ENCODE results near the gene BTD.

BTD gene

DNA sequence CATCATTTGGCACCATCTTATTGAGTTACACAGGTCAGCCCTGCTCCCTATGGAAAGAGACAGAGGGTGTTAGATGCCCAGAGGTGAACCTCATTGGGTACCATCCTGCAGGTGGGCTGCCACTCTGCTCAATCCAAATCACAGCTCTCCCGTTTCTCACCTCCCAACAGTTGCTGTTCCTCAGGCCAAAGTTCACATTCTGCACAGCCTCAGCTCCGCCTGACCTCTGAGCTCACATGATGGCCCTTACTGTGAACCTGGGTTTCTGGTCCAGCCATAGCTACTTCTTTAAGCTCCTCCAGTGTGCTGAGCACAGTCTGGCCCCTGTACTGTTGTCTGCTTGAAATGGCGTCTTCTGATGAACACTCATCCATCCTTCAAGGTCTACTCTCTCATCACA lies 47.8 kb downstream of the BTD start:
- Histone ChIP-seq H3K27me3 (ENCODE audit: insufficient read depth, poor library complexity, severe bottlenecking) (no peaks in the 10 kb centered on the region), H3K27ac (replicated peaks) (no peak overlapping the region), H3K4me3 (replicated peaks; ENCODE audit: insufficient read depth, low read length) (no peak overlapping the region)
- DNase-seq (ENCODE audit: low read depth in 1 of 2, low spot score in 1 of 2) = no peak
- TF ChIP-seq, protein P1, sequence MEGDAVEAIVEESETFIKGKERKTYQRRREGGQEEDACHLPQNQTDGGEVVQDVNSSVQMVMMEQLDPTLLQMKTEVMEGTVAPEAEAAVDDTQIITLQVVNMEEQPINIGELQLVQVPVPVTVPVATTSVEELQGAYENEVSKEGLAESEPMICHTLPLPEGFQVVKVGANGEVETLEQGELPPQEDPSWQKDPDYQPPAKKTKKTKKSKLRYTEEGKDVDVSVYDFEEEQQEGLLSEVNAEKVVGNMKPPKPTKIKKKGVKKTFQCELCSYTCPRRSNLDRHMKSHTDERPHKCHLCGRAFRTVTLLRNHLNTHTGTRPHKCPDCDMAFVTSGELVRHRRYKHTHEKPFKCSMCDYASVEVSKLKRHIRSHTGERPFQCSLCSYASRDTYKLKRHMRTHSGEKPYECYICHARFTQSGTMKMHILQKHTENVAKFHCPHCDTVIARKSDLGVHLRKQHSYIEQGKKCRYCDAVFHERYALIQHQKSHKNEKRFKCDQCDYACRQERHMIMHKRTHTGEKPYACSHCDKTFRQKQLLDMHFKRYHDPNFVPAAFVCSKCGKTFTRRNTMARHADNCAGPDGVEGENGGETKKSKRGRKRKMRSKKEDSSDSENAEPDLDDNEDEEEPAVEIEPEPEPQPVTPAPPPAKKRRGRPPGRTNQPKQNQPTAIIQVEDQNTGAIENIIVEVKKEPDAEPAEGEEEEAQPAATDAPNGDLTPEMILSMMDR (IDR thresholded peaks at IDR 0.05; ENCODE audit: insufficient read depth, low read length) = no peak
- TF ChIP-seq GABPA (IDR thresholded peaks at IDR 0.05; ENCODE audit: low read depth) (no peak), SPI1 (IDR thresholded peaks at IDR 0.05; ENCODE audit: borderline replicate concordance, low read depth) (no peak), POLR2AphosphoS5 (IDR thresholded peaks at IDR 0.05; ENCODE audit: low read depth) (no peak)
- TF ChIP-seq, protein P2, sequence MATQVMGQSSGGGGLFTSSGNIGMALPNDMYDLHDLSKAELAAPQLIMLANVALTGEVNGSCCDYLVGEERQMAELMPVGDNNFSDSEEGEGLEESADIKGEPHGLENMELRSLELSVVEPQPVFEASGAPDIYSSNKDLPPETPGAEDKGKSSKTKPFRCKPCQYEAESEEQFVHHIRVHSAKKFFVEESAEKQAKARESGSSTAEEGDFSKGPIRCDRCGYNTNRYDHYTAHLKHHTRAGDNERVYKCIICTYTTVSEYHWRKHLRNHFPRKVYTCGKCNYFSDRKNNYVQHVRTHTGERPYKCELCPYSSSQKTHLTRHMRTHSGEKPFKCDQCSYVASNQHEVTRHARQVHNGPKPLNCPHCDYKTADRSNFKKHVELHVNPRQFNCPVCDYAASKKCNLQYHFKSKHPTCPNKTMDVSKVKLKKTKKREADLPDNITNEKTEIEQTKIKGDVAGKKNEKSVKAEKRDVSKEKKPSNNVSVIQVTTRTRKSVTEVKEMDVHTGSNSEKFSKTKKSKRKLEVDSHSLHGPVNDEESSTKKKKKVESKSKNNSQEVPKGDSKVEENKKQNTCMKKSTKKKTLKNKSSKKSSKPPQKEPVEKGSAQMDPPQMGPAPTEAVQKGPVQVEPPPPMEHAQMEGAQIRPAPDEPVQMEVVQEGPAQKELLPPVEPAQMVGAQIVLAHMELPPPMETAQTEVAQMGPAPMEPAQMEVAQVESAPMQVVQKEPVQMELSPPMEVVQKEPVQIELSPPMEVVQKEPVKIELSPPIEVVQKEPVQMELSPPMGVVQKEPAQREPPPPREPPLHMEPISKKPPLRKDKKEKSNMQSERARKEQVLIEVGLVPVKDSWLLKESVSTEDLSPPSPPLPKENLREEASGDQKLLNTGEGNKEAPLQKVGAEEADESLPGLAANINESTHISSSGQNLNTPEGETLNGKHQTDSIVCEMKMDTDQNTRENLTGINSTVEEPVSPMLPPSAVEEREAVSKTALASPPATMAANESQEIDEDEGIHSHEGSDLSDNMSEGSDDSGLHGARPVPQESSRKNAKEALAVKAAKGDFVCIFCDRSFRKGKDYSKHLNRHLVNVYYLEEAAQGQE (IDR thresholded peaks at IDR 0.05; ENCODE audit: insufficient replicate concordance, low read depth) = no peak

DNA sequence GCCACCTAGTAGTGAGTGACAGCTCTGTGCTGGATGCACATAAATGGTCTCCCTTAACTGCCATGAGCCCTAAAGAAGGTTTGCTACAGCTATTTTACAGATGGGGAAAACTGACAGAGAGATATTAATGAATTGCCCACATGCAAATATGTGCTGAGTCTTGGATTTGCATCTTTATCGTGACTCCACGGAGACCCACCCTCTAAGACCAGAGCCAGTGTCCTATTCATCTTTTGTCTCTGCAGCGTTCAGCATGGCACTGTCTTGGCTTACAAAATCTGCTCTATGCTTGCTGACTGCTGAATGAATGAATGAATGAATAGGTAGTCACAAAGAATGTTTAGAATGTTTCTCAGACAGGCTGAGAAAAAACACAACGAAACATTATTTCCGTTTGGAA lies 48.3 kb downstream of the BTD start:
- Histone ChIP-seq H3K27me3 (ENCODE audit: insufficient read depth, poor library complexity, severe bottlenecking) (no peaks in the 10 kb centered on the region), H3K27ac (replicated peaks) (no peak overlapping the region), H3K4me3 (replicated peaks; ENCODE audit: insufficient read depth, low read length) (no peak overlapping the region)
- no peak for TF ChIP-seq SPI1 (IDR thresholded peaks at IDR 0.05; ENCODE audit: borderline replicate concordance, low read depth)
- TF ChIP-seq GABPA (IDR thresholded peaks at IDR 0.05; ENCODE audit: low read depth) = no peak
- TF ChIP-seq POLR2AphosphoS5 (IDR thresholded peaks at IDR 0.05; ENCODE audit: low read depth) = no peak
- TF ChIP-seq, protein P1 (IDR thresholded peaks at IDR 0.05; ENCODE audit: insufficient read depth, low read length) = no peak
- TF ChIP-seq, protein P2 (IDR thresholded peaks at IDR 0.05; ENCODE audit: insufficient replicate concordance, low read depth) = no peak
- DNase-seq (ENCODE audit: low read depth in 1 of 2, low spot score in 1 of 2) = no peak

DNA sequence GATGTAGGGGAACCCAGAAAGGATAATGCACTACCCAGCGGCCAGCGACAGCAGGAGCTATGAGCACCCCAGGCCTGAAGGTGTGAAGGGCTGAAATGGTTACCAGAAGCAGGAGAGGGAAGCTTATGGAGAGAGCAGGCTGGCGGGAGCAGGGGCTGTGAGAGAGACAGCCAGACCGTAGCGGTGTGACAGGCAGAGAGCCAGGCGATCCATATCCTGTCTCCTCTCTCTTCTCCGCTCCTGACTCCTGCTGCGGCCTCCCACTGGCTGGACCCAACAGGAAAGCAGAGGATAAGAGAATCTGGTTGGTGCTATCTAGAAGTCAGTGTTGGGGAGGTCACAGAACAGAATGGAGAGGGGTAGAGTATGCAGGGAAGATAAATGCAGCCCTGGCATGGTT lies 49.9 kb downstream of the BTD start:
- Histone ChIP-seq H3K27me3 (ENCODE audit: insufficient read depth, poor library complexity, severe bottlenecking) (no peaks in the 10 kb centered on the region), H3K27ac (replicated peaks) (no peak overlapping the region), H3K4me3 (replicated peaks; ENCODE audit: insufficient read depth, low read length) (no peak overlapping the region)
- TF ChIP-seq SPI1 (IDR thresholded peaks at IDR 0.05; ENCODE audit: borderline replicate concordance, low read depth) = no peak
- TF ChIP-seq, protein P2 (IDR thresholded peaks at IDR 0.05; ENCODE audit: insufficient replicate concordance, low read depth) = no peak
- no peak for TF ChIP-seq GABPA (IDR thresholded peaks at IDR 0.05; ENCODE audit: low read depth)
- TF ChIP-seq POLR2AphosphoS5 (IDR thresholded peaks at IDR 0.05; ENCODE audit: low read depth) = no peak
- TF ChIP-seq, protein P1 (IDR thresholded peaks at IDR 0.05; ENCODE audit: insufficient read depth, low read length) = no peak
- DNase-seq (ENCODE audit: low read depth in 1 of 2, low spot score in 1 of 2) = no peak

All from HL-60 (cell line).